ENCODE data around the gene CLEC2L.

DNA sequence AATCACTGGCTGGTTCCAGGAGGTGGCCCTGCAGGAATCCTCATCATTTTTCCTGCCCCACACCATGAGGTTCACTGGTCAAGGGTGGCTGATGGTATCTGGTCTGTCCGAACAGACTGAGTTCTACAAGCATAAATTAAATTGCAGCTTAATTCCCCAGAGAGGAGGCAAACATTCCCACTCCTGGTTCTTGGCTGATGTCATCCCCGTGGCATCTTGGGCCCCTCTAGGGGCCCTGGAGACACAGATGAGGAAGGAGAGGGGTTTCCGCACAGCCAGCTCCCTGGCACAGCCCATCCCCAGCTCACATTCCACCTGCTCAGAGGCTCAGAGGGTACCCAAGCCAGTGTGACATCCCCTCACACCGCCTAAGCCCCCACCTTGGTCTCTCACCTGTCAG, 34.7 kb upstream of the CLEC2L start:
- TF ChIP-seq, protein P1, sequence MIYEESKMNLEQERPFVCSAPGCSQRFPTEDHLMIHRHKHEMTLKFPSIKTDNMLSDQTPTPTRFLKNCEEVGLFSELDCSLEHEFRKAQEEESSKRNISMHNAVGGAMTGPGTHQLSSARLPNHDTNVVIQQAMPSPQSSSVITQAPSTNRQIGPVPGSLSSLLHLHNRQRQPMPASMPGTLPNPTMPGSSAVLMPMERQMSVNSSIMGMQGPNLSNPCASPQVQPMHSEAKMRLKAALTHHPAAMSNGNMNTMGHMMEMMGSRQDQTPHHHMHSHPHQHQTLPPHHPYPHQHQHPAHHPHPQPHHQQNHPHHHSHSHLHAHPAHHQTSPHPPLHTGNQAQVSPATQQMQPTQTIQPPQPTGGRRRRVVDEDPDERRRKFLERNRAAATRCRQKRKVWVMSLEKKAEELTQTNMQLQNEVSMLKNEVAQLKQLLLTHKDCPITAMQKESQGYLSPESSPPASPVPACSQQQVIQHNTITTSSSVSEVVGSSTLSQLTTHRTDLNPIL (CRISPR knock-in tag; IDR thresholded peaks at IDR 0.05; ENCODE audit: low read depth), result 0 out of 2 replicates have a peak, but pooled peaks have one; percentile 21
- TF ChIP-seq ESRRG (CRISPR knock-in tag; IDR thresholded peaks at IDR 0.05), result no peak
- no peak for TF ChIP-seq PATZ1 (CRISPR knock-in tag; IDR thresholded peaks at IDR 0.05; ENCODE audit: borderline replicate concordance)
- TF ChIP-seq TSHZ2 (CRISPR knock-in tag; IDR thresholded peaks at IDR 0.05), result no peak
- no peak for TF ChIP-seq TCF4 (CRISPR knock-in tag; IDR thresholded peaks at IDR 0.05; ENCODE audit: borderline replicate concordance)
- TF ChIP-seq OSR1 (CRISPR knock-in tag; IDR thresholded peaks at IDR 0.05), result no peak
- no peak for TF ChIP-seq ZFP3 (CRISPR knock-in tag; IDR thresholded peaks at IDR 0.05)
- 0 out of 2 replicates have a peak, but pooled peaks have one; percentile 23 for TF ChIP-seq ISL1 (CRISPR knock-in tag; IDR thresholded peaks at IDR 0.05)
- no peak for TF ChIP-seq TOX (CRISPR knock-in tag; IDR thresholded peaks at IDR 0.05; ENCODE audit: borderline replicate concordance)
